Right ventricle myocardium inferior (tissue), 1 donor: ENCODE data around the gene PCBP4. TPM values are rescaled to one million over a fixed set of nuclear protein-coding genes. Genes with fewer than 3 reads are reported as not detected.
"Not testable (repeated sequence)": the region's sequence is repeated elsewhere in the genome, so short reads cannot be mapped to it uniquely, and the experiment has no call there.

ENCODE experiments used
- ATAC-seq: fragments of 200-7000 bp; cut with Tn5 transposase; one replicate; pipeline ENCODE4 v1.9.1; 2020; ENCODE audit warnings: mild to moderate bottlenecking, moderate library complexity
- DNase-seq: peaks from one replicate; pipeline ENCODE4 v3.0.0; 2021; ENCODE audit errors: missing footprints
- intact Hi-C: fragments of 100-400 bp; cut with DNase I; formaldehyde crosslinking; loops from one replicate; pipeline ENCODE4 v1.11.0; 2022
- total RNA-seq: library from RNA; stranded (reverse); fragmentation: NEBNext Ultra II Directional; extraction: Animal tissue kit (Norgen Biotek cat#: 25700); gene quantifications from one replicate; pipeline ENCODE4 v1.2.1, GENCODE V29; 2021
- donor health status: DM: no; HTN: yes; CAD: no; lungs with severe emphysema.

Gene PCBP4
- total RNA-seq, 1 donor from 2014 or later = 79.8 TPM

GRCh38 chr3:51934991-51935885, 32.0 kb downstream of the PCBP4 start:
- DNase-seq (no peak), ATAC-seq (no peak)
- intact Hi-C loops = no loop called here

DNA sequence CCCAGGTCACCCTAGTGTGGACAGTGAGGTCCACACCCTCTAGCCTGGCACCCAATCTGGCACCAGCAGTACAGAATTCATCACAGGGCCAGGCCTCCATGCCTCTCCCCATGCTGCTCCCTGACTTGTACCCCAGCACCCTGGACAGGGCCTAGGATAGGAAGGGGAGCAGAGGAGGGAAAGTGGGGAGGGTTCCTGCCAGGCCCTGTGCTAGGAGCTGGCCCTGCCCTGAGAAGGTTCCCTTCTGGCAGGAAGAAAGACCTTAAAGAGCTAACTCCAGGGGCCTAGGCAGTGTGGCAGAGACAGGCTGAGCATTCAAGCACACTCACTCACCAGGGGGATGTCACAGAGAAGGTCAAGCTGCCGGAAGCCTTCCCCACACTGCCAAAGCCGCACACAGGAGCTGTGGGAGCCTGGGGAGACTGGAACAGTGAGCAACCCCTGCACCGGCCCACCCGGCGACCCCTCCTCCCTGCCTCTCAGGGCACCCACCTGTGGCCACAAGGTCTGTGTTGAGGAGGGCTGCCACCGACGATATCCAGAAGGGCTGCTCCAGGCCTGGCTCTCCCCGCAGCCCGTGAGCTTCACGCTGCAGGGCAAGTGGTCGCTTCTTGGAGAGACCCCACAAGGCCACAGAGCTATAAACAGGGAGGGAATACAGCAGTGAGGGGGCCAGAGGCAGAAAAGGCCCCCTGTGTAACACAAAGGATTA, 33.0 kb downstream of the PCBP4 start:
- ATAC-seq (no peak), DNase-seq (no peak)
- intact Hi-C loops = no loop called here

DNA sequence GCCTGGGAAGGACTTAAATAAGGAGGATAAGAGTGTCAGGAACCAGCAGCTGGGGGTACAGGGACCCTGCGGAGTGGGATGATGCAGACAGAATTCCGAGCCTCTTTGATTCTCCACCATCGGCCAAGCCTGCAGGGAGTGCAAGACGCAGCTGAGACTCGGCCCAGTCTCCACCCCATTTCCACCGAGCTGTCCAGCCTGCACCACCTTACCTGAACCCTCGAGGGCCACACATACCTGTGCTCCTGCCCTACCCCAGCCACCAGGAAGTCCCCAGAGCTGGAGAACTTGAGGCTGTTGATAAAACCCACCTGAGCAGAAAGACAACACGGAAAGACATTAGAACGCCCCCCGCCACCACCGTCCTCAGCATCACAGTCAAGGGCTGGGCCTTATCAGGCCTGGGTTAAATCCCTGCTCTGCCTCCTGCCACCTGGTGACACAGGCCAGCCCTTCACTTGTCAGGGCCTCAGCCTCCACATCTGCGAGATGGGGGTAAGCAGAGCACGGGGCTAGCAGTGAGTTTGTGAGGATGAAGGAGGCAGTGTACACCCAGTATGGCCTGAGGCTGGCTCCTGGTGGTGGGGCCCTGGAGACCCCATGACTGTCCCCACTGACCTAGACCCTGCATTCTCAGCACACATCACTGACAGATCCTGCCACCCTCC, 33.6 kb downstream of the PCBP4 start:
- DNase-seq (no peak), ATAC-seq (no peak)
- intact Hi-C loops = no loop called here

- intact Hi-C loops = no loop called here
- DNase-seq = no peak
- ATAC-seq = no peak
Observed at GRCh38 chr3:51932471-51933370, 34.5 kb downstream of the PCBP4 start.

- DNase-seq = no peak
- intact Hi-C loops = no loop called here
- no peak for ATAC-seq
Observed at GRCh38 chr3:51931756-51932155, 35.5 kb downstream of the PCBP4 start.

- ATAC-seq = no peak
- no peak for DNase-seq
- intact Hi-C loops = no loop called here
Observed at GRCh38 chr3:51930439-51930838, 36.8 kb downstream of the PCBP4 start.

DNA sequence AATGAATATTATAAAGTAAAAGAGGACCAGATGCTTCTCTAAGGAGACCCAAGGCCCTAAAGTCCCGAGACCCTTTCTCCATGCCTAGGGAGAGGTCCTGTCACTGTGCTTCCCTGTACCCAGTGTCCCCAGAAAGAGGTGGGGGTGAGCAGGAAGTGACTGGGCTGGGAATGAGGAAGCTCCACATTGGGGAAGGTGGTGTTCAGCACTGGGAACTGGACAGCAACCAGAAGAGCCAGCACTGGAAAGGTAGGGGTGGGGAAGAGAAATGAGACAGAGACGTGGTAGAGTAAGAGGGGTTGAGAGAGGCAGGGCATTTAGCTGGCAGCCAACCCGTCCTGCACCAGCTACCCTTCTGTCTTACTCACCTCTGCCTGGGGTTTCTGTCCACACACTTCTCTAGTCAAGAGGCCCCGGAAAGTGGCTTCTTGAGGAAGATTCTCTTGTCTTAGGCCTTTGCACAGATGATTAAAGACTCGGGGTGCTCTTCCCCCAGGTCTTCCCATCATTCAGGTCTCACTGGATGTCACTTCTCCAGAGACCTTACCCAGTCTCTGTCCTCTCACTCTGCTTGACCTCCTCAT, 37.7 kb downstream of the PCBP4 start:
- DNase-seq (no peak), ATAC-seq (no peak)
- intact Hi-C loops = no loop called here

DNA sequence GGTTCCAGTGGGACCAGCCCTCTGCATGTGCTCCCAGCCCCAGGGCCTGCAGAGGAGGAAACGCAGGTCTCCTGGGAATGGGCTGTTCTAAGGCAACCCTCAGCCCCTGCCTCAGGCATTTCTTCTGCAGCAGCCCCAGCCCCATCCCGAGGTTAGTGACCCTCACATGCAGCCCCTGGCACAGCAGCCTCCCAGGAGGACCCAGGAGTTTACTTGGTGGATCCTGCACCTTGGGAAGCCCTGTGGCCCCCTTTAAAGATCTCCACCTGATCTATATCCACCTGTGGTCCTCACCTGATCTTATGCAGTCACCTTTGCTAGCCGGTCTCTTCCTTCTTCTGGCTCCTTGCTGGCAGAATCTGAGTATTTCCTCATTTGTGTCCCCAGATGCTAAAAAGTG, 38.3 kb downstream of the PCBP4 start:
- DNase-seq, ATAC-seq, intact Hi-C loops: not testable (repeated sequence)

GRCh38 chr3:51928438-51928837, 38.8 kb downstream of the PCBP4 start:
- DNase-seq (no peak), ATAC-seq (no peak)
- intact Hi-C loops = no loop called here

DNA sequence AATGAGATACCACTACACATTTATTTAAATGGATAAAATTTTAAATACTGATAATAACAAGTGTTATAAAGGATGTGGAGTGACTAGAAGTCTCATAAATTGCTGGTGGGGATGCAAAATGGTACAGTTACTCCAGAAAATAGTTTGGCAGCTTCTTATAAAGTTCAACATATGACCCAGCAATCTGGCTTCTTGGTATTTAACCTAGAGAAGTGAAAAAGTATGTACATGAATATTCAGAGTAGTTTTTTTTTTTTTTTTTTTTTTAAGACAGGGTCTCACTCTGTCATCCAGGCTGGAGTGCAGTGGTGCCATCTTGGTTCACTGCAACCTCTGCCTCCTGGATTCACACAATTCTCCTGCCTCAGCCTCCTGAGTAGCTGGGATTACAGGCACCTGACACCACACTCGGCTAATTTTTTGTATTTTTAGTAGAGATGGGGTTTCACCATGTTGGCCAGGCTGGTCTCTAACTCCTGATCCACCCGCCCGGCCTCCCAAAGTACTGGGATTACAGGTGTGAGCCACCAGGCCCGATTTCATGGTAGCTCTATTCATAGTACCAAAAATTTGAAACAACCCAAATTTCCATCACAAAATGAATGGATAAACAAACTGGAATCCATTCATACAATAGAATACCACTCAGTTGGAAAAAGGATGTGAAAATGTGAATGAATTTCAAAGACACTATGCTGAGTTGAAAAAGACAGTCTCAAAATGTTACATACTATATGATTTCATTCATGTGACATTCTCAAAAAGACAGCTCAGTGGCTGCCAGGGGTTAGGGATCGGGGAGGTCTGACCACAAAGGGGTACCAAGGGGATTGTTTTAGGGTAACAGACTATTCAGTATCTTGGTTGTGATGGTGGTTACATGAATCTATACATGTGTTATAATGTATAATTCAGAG, 39.9 kb downstream of the PCBP4 start:
- DNase-seq (no peak), ATAC-seq (no peak)
- intact Hi-C loops = no loop called here

GRCh38 chr3:51921081-51921578, 46.1 kb downstream of the PCBP4 start:
- intact Hi-C loops = no loop called here
- ATAC-seq = no peak
- no peak for DNase-seq

GRCh38 chr3:51916418-51916817, 50.8 kb downstream of the PCBP4 start:
- DNase-seq = no peak
- ATAC-seq = no peak
- intact Hi-C loops = no loop called here

DNA sequence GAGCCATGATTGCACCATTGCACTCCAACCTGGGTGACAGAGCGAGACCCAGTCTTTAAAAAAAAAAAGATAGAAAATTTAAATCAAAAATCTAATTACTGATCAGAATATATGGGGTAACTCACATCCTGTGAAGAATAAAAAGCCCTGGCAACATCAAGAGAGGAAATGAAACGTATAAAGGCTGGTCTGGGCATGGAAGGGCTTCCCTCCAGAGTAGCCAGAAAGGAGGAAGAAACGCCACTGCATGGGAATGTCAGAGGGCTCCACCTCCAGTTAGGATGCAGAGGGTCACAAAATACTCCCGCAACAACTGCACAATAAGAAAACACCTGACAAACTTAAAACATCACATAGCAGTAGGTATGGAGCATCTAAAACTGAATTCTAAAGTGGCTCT, 59.2 kb downstream of the PCBP4 start:
- DNase-seq (no peak), ATAC-seq (no peak)
- intact Hi-C loops = no loop called here
